Left lung (tissue), 10 donors: ENCODE data around the gene ABLIM3. TPM values are rescaled to one million over a fixed set of nuclear protein-coding genes. Genes with fewer than 3 reads are reported as not detected.

Source experiments
- ATAC-seq: fragments of 200-7000 bp; cut with Tn5 transposase; one replicate; pipeline ENCODE4 v1.9.1; 2020; ENCODE audit warnings: moderate library complexity
- DNase-seq, 4 donors: peaks; one replicate each; pipeline ENCODE4 v3.0.0-alpha.2; 2013 to 2020
- H3K27ac ChIP-seq, 2 donors: fragments of 200-600 bp; sonication (generic) in 1 of 2; one replicate each; pipeline versions ENCODE4 v1.5.0 to v1.8.0; 2020 to 2021
- H3K27me3 ChIP-seq, 2 donors: fragments of 200-600 bp; sonication (generic) in 1 of 2; one replicate each; pipeline versions ENCODE4 v1.5.0 to v1.8.0; 2020 to 2021
- H3K36me3 ChIP-seq, 2 donors: fragments of 200-600 bp; sonication (generic) in 1 of 2; one replicate each; pipeline versions ENCODE4 v1.5.0 to v1.8.0; 2020 to 2021
- H3K4me1 ChIP-seq, 2 donors: fragments of 200-600 bp; one replicate each; pipeline ENCODE4 v1.8.0; 2021
- H3K4me3 ChIP-seq, 2 donors: fragments of 200-600 bp; sonication (generic) in 1 of 2; one replicate each; pipeline versions ENCODE4 v1.5.0 to v1.8.0; 2020 to 2021; ENCODE audit warnings: mild to moderate bottlenecking in 1 of 2
- H3K9me3 ChIP-seq, 2 donors: fragments of 200-600 bp; sonication (generic) in 1 of 2; one replicate each; pipeline versions ENCODE4 v1.5.0 to v1.8.0; 2020 to 2021
- intact Hi-C, 2 donors: fragments of 100-400 bp; cut with DNase I; formaldehyde crosslinking; loops; one replicate each; pipeline versions ENCODE4 v1.11.2 to v1.14.2; 2022
- polyA plus RNA-seq, 6 donors: library from polyadenylated mRNA; unstranded; fragments of 120-200 nt; gene quantifications; one replicate each; pipeline ENCODE4 v1.2.1, GENCODE V29; 2013; ENCODE audit not compliant: insufficient read length in 6 of 6
- total RNA-seq, 2 donors: library from RNA; stranded (reverse); fragmentation: NEBNext Ultra II Directional; extraction: Animal tissue kit (Norgen Biotek cat#: 25700); gene quantifications; one replicate each; pipeline ENCODE4 v1.2.1, GENCODE V29; 2021
- TF ChIP-seq, protein P1 (sequence below), 2 donors: fragments of 200-600 bp; sonication (generic) in 1 of 2; IDR thresholded peaks; one replicate each; pipeline versions ENCODE4 v1.5.0 to v1.8.0; 2021; ENCODE audit warnings: antibody characterized with exemption in 2 of 2
- donor health status: DM: no; HTN: yes; CAD: no.
- donor health status: DM: no; HTN: no; CAD: no.

Gene ABLIM3
- total and polyA plus RNA-seq, 8 donors = 33.2 to 145 (median 108) TPM

DNA sequence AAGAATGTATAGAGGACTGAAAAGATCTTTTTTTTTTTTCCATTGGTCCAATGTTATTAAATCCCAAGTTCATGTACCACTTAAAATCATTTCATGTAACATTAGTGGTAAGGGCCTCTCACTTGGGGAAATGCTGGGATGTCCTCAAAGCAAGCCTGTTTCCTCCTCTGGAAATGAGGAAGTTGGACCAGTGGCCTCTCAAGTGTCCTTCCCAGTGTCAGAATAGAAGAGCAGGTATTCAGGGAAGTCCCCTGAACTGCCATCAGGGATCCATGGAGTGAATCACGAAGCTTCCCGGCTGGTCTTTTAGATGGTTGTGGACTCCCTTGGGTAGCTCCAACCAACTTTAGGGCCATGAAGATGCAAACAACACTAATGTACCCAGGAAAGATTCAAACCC, 75.2 kb downstream of the ABLIM3 start:
- Histone ChIP-seq H3K9me3 (no peaks in the 10 kb centered on the region), H3K36me3 (no peaks in the 10 kb centered on the region), H3K27ac (no peak overlapping the region), H3K4me3 (no peak overlapping the region), H3K4me1 (peaks cover 11 to 28% of the 10 kb centered on the region in 2 donors), H3K27me3 (no peaks in the 10 kb centered on the region)
- TF ChIP-seq, protein P1, sequence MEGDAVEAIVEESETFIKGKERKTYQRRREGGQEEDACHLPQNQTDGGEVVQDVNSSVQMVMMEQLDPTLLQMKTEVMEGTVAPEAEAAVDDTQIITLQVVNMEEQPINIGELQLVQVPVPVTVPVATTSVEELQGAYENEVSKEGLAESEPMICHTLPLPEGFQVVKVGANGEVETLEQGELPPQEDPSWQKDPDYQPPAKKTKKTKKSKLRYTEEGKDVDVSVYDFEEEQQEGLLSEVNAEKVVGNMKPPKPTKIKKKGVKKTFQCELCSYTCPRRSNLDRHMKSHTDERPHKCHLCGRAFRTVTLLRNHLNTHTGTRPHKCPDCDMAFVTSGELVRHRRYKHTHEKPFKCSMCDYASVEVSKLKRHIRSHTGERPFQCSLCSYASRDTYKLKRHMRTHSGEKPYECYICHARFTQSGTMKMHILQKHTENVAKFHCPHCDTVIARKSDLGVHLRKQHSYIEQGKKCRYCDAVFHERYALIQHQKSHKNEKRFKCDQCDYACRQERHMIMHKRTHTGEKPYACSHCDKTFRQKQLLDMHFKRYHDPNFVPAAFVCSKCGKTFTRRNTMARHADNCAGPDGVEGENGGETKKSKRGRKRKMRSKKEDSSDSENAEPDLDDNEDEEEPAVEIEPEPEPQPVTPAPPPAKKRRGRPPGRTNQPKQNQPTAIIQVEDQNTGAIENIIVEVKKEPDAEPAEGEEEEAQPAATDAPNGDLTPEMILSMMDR (IDR thresholded peaks at IDR 0.05) = no peak
- ATAC-seq (no peak), DNase-seq (no peak)
- intact Hi-C loops = no loop called here

DNA sequence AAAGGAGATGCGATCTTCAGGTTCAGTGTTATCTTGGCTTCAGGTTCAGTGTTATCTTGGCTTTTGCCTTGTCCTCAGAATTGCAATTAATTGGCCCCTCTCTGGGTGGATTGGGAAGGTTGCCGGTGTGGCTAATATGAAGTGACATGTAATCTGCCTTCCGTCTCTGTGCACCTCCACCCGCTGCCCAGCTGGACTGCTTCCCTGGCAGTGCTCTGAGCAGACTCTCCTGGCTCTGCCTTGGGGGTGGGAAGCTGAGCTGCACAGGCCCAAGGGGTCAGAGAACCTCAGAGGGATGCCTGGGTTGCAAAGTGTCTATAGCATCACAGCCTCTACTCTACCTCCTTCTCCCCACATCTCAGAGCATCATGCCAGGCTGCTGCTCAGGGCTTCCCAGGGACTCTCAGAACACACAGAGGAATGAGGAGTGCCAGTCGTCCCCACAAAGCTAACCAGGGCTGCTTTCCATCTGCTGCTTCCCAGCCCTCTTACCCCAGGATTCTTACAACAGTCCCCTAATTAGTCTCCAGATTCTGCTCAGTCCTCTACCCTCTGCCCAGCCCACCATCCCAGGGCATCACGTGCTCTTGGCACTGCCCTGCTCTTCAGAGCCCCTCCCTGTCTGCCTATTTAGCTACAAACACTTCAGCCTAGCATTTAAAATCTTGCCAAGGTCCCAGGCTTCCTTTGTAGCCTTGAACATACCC, 76.0 kb downstream of the ABLIM3 start:
- TF ChIP-seq, protein P1 (IDR thresholded peaks at IDR 0.05) = no peak
- H3K27ac ChIP-seq = no peak overlapping the region
- no peaks in the 10 kb centered on the region for H3K9me3 ChIP-seq
- DNase-seq (no peak), ATAC-seq (peak; percentile 77)
- H3K36me3 ChIP-seq = no peaks in the 10 kb centered on the region
- intact Hi-C loops = no loop called here
- no peaks in the 10 kb centered on the region for H3K27me3 ChIP-seq
- H3K4me1 ChIP-seq = peaks cover 9 to 30% of the 10 kb centered on the region in 2 donors
- H3K4me3 ChIP-seq = no peak overlapping the region

DNA sequence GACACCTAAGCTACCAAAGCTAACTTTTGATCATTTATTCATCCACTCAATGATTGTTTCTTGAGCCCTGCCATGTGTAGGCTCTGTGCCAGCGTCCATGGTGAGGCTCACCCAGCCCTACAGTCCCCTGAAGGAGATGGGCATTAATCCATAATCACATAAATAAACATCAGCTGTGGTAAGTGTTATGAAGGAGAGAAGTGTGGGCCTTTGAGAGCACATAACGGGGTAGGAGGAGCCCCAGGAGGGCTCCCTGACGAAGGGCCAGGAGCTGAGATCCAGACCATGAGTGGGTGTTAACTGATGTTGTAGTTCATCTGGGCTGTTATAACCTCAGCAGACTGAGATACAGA, 76.5 kb downstream of the ABLIM3 start:
- TF ChIP-seq, protein P1 (IDR thresholded peaks at IDR 0.05) = no peak
- Histone ChIP-seq H3K27ac (no peak overlapping the region), H3K27me3 (no peaks in the 10 kb centered on the region), H3K36me3 (no peaks in the 10 kb centered on the region), H3K4me1 (peaks cover 9 to 28% of the 10 kb centered on the region in 2 donors), H3K9me3 (no peaks in the 10 kb centered on the region), H3K4me3 (no peak overlapping the region)
- intact Hi-C loops = no loop called here
- ATAC-seq (peak; percentile 85), DNase-seq (peak in 2 of 4 donors; percentile 57 to 65)

DNA sequence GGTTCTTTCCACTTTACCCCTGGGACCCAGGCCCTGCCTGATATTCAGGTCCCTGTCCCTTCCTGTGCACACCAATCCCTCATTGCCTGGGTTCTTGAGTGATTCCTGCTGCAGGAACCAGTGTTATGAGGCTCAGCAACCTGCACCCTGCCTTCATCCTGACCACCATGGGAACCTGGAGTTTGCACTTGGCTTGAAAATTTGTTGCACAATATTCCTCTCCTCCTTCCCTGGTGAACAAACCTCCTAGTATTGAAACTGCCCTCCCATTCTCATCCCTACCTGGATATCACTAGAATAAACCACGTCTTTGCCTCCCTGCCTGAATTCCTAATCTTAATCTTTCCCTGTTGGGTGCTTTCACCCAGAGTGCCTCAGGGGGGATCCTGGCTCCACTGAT, 78.3 kb downstream of the ABLIM3 start:
- H3K4me3 ChIP-seq = no peak overlapping the region
- no peaks in the 10 kb centered on the region for H3K27me3 ChIP-seq
- no peaks in the 10 kb centered on the region for H3K36me3 ChIP-seq
- H3K4me1 ChIP-seq = peaks cover 9 to 32% of the 10 kb centered on the region in 2 donors
- H3K9me3 ChIP-seq = no peaks in the 10 kb centered on the region
- no peak overlapping the region for H3K27ac ChIP-seq
- intact Hi-C loops = no loop called here
- DNase-seq = no peak
- no peak for ATAC-seq
- TF ChIP-seq, protein P1 (IDR thresholded peaks at IDR 0.05) = no peak

DNA sequence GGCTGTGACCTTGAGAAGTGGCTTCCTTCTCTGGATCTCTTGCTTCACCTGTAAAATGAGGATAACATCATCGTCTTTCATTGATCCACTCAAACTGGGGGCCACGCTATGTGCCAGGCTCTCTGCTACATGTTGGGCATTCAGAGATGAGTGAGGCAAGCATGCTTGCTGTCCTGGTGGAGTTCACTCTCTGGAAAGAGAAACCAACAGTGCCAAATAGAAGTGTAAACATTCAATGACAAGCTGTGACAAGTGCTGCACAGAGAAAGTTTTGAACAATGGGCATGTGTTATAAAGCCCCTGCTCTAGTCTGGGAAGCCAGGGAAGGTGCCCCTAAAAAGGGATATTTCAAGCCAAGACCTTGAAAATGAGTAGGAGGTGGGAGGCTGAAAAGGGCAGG, 79.5 kb downstream of the ABLIM3 start:
- intact Hi-C loops = no loop called here
- H3K9me3 ChIP-seq = no peaks in the 10 kb centered on the region
- DNase-seq = no peak
- H3K27me3 ChIP-seq = no peaks in the 10 kb centered on the region
- no peak for ATAC-seq
- no peaks in the 10 kb centered on the region for H3K36me3 ChIP-seq
- peaks cover 9 to 32% of the 10 kb centered on the region in 2 donors for H3K4me1 ChIP-seq
- no peak overlapping the region for H3K4me3 ChIP-seq
- TF ChIP-seq, protein P1 (IDR thresholded peaks at IDR 0.05) = no peak
- peak overlapping the region in 1 of 2 donors; percentile 57 for H3K27ac ChIP-seq
